HG02840 (cell line): ENCODE results near the gene ESYT3.

ENCODE experiments used
- ATAC-seq: cut with Tn5 transposase; IDR thresholded peaks from one replicate; pipeline ENCODE4 v1.9.1; 2021; ENCODE audit warnings: mild to moderate bottlenecking, moderate library complexity, moderate number of reproducible peaks; ENCODE audit not compliant: unreplicated experiment, low FRiP score

Gene ESYT3

GRCh38 chr3:138434276-138434874 is at the start of gene ESYT3:
TSS of gene ESYT3 (plus strand) at chr3:138434616. CDS start at chr3:138434799, 183 bp downstream.
- ATAC-seq: no peak

GRCh38 chr3:138384976-138385375 is 49.4 kb upstream of the ESYT3 start:
- no peak for ATAC-seq

GRCh38 chr3:138389144-138389601 is 45.2 kb upstream of the ESYT3 start:
- ATAC-seq: no peak

GRCh38 chr3:138389841-138390581 is 44.4 kb upstream of the ESYT3 start:
- ATAC-seq: no peak

GRCh38 chr3:138390582-138390932 is 43.9 kb upstream of the ESYT3 start:
- no peak for ATAC-seq

- no peak for ATAC-seq
Observed at GRCh38 chr3:138394156-138394555, 40.3 kb upstream of the ESYT3 start.

- no peak for ATAC-seq
Observed at GRCh38 chr3:138394686-138395085, 39.7 kb upstream of the ESYT3 start.

- ATAC-seq: no peak
Observed at GRCh38 chr3:138395865-138396751, 38.3 kb upstream of the ESYT3 start.

GRCh38 chr3:138396752-138397410 is 37.5 kb upstream of the ESYT3 start:
- ATAC-seq: no peak

GRCh38 chr3:138397983-138398382 is 36.4 kb upstream of the ESYT3 start:
- ATAC-seq: no peak

GRCh38 chr3:138398791-138399575 is 35.4 kb upstream of the ESYT3 start:
- no peak for ATAC-seq

GRCh38 chr3:138399766-138400165 is 34.6 kb upstream of the ESYT3 start:
- ATAC-seq: no peak

GRCh38 chr3:138400651-138401070 is 33.8 kb upstream of the ESYT3 start:
- no peak for ATAC-seq

- ATAC-seq: no peak
Observed at GRCh38 chr3:138401834-138402233, 32.6 kb upstream of the ESYT3 start.

GRCh38 chr3:138404121-138404520 is 30.3 kb upstream of the ESYT3 start:
- no peak for ATAC-seq

- no peak for ATAC-seq
Observed at GRCh38 chr3:138405001-138405400, 29.4 kb upstream of the ESYT3 start.

- no peak for ATAC-seq
Observed at GRCh38 chr3:138405486-138405885, 28.9 kb upstream of the ESYT3 start.

- ATAC-seq: no peak
Observed at GRCh38 chr3:138406606-138407005, 27.8 kb upstream of the ESYT3 start.

GRCh38 chr3:138407236-138407907 is 27.0 kb upstream of the ESYT3 start:
- ATAC-seq: no peak
